Vagina (tissue), 2 donors: Measurements from ENCODE around the gene EPO.

Experiments used
- POLR2A ChIP-seq, 2 donors: fragments of 450-650 bp; IDR thresholded peaks; one replicate each; pipeline ENCODE4 v1.6.1; 2017; ENCODE audit warnings: antibody characterized with exemption in 2 of 2, mild to moderate bottlenecking in 2 of 2, moderate library complexity in 2 of 2
- TF ChIP-seq, protein P1 (sequence below), 3 experiments: fragments of 450-650 bp in 2 of 3; fragments of 200-600 bp in 1 of 3; sonication (generic) in 1 of 3; IDR thresholded peaks; one replicate each; pipeline ENCODE4 v1.5.1; 2017 to 2019; ENCODE audit warnings: antibody characterized with exemption in 3 of 3, mild to moderate bottlenecking in 2 of 3, moderate library complexity in 2 of 3

DNA sequence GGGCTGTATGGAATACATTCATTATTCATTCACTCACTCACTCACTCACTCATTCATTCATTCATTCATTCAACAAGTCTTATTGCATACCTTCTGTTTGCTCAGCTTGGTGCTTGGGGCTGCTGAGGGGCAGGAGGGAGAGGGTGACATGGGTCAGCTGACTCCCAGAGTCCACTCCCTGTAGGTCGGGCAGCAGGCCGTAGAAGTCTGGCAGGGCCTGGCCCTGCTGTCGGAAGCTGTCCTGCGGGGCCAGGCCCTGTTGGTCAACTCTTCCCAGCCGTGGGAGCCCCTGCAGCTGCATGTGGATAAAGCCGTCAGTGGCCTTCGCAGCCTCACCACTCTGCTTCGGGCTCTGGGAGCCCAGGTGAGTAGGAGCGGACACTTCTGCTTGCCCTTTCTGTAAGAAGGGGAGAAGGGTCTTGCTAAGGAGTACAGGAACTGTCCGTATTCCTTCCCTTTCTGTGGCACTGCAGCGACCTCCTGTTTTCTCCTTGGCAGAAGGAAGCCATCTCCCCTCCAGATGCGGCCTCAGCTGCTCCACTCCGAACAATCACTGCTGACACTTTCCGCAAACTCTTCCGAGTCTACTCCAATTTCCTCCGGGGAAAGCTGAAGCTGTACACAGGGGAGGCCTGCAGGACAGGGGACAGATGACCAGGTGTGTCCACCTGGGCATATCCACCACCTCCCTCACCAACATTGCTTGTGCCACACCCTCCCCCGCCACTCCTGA, 2.4 kb downstream of the EPO start:
- TF ChIP-seq POLR2A (IDR thresholded peaks at IDR 0.05): no peak
- TF ChIP-seq, protein P1, sequence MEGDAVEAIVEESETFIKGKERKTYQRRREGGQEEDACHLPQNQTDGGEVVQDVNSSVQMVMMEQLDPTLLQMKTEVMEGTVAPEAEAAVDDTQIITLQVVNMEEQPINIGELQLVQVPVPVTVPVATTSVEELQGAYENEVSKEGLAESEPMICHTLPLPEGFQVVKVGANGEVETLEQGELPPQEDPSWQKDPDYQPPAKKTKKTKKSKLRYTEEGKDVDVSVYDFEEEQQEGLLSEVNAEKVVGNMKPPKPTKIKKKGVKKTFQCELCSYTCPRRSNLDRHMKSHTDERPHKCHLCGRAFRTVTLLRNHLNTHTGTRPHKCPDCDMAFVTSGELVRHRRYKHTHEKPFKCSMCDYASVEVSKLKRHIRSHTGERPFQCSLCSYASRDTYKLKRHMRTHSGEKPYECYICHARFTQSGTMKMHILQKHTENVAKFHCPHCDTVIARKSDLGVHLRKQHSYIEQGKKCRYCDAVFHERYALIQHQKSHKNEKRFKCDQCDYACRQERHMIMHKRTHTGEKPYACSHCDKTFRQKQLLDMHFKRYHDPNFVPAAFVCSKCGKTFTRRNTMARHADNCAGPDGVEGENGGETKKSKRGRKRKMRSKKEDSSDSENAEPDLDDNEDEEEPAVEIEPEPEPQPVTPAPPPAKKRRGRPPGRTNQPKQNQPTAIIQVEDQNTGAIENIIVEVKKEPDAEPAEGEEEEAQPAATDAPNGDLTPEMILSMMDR (IDR thresholded peaks at IDR 0.05): no peak
